Measurements from ENCODE around the gene MIOX. TPM values are rescaled to one million over a fixed set of nuclear protein-coding genes. Genes with fewer than 3 reads are reported as not detected.

MIOX gene
- polyA plus RNA-seq (2013, experiment 1 of 2; ENCODE audit: insufficient read length) = 0.63 TPM
- polyA plus RNA-seq (2013, experiment 2 of 2; ENCODE audit: insufficient read length) = 0.26 TPM

- DNase-seq = no peak
Measured at GRCh38 chr22:50486561-50487289, at the start of gene MIOX. TSS of gene MIOX (plus strand) at chr22:50486859. CDS start at chr22:50486898, 39 bp downstream.

- no peak for DNase-seq
Measured at GRCh38 chr22:50437511-50438304, 49.0 kb upstream of the MIOX start.

GRCh38 chr22:50438305-50439275 lies 48.1 kb upstream of the MIOX start:
- DNase-seq = no peak

- no peak for DNase-seq
Measured at GRCh38 chr22:50439314-50439870, 47.3 kb upstream of the MIOX start.

- no peak for DNase-seq
Measured at GRCh38 chr22:50439871-50440331, 46.8 kb upstream of the MIOX start.

GRCh38 chr22:50440544-50441249 lies 46.0 kb upstream of the MIOX start:
- DNase-seq = no peak

GRCh38 chr22:50441428-50441993 lies 45.1 kb upstream of the MIOX start:
- no peak for DNase-seq

GRCh38 chr22:50443197-50443596 lies 43.5 kb upstream of the MIOX start:
- no peak for DNase-seq

- no peak for DNase-seq
Measured at GRCh38 chr22:50443801-50444625, 42.6 kb upstream of the MIOX start.

- peak; percentile 44 for DNase-seq
Measured at GRCh38 chr22:50444663-50445062, 42.0 kb upstream of the MIOX start.

GRCh38 chr22:50445071-50445879 lies 41.4 kb upstream of the MIOX start:
- no peak for DNase-seq

GRCh38 chr22:50445880-50446707 lies 40.6 kb upstream of the MIOX start:
- DNase-seq = no peak

- DNase-seq = no peak
Measured at GRCh38 chr22:50446708-50447575, 39.7 kb upstream of the MIOX start.

GRCh38 chr22:50447576-50448551 lies 38.8 kb upstream of the MIOX start:
- DNase-seq = no peak

- no peak for DNase-seq
Measured at GRCh38 chr22:50452649-50453048, 34.0 kb upstream of the MIOX start.

- no peak for DNase-seq
Measured at GRCh38 chr22:50454556-50455075, 32.0 kb upstream of the MIOX start.
